Choroid plexus epithelial cell (primary cell): ENCODE measurements around the gene FOXC2.

Source experiments
- DNase-seq: peaks from one replicate; pipeline ENCODE4 v3.0.0-alpha.2; 2010; ENCODE audit warnings: low read depth
- H3K4me3 ChIP-seq: 2 replicates; pipeline ENCODE4 v1.5.1; 2011; ENCODE audit warnings: low read depth, mild to moderate bottlenecking, control low read depth, low read length, moderate library complexity
- TF ChIP-seq, protein P1 (sequence below): conservative IDR thresholded peaks from 2 replicates; pipeline ENCODE4 v1.5.1; 2011; ENCODE audit warnings: low read depth, mild to moderate bottlenecking, control low read depth, inconsistent platforms, low read length, moderate library complexity

Gene FOXC2

DNA sequence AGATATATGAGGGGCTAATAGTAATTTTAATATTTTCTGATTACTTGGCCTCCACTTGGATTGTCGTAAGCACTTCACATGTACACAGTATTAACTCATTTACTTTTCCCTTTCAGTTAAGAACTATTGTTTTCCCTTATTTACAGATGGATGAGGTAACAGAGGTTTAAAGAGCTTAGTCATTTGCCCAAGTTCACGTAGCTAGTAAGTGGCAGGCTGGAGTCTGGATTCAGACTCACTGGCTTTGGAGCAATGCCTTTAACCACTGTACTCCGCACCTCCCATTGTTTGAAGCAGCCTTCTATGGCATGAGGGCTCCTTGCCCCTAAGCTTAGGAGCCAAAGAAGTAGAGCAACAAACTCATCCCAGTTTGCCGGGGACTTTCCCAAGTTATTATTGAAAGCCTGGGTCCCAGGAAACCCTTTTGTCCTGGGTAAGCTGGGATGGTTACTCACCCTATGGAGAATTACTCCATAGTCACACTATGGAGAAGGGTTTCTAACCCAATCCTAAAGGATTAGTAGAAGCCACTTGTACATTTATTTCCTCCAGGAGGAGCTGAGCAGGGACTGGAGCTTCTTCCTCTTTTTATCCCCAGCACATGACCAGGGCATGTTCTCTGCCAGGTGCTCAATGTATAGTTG is 24.0 kb downstream of the FOXC2 start:
- no peak overlapping the region for H3K4me3 ChIP-seq
- TF ChIP-seq, protein P1, sequence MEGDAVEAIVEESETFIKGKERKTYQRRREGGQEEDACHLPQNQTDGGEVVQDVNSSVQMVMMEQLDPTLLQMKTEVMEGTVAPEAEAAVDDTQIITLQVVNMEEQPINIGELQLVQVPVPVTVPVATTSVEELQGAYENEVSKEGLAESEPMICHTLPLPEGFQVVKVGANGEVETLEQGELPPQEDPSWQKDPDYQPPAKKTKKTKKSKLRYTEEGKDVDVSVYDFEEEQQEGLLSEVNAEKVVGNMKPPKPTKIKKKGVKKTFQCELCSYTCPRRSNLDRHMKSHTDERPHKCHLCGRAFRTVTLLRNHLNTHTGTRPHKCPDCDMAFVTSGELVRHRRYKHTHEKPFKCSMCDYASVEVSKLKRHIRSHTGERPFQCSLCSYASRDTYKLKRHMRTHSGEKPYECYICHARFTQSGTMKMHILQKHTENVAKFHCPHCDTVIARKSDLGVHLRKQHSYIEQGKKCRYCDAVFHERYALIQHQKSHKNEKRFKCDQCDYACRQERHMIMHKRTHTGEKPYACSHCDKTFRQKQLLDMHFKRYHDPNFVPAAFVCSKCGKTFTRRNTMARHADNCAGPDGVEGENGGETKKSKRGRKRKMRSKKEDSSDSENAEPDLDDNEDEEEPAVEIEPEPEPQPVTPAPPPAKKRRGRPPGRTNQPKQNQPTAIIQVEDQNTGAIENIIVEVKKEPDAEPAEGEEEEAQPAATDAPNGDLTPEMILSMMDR = no peak
- DNase-seq = peak; percentile 79

DNA sequence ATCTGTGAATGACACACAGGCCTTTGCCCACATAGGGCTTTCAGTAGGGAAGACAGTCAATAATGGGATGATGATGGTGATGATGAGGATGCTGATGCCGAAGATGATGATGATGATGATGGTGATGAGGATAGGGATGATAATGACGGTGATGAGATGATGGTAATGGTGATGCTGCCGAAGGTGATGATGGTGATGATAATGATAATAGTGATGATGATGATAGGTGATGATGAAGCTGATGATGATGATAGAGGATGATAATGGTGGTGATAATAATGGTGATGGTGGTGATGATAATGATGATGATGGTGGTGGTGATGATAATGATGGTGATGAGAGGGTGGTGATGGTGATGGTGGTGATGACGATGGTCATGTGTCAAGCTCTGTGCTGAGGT is 24.6 kb downstream of the FOXC2 start:
- TF ChIP-seq, protein P1 = no peak
- H3K4me3 ChIP-seq = no peak overlapping the region
- DNase-seq = no peak

DNA sequence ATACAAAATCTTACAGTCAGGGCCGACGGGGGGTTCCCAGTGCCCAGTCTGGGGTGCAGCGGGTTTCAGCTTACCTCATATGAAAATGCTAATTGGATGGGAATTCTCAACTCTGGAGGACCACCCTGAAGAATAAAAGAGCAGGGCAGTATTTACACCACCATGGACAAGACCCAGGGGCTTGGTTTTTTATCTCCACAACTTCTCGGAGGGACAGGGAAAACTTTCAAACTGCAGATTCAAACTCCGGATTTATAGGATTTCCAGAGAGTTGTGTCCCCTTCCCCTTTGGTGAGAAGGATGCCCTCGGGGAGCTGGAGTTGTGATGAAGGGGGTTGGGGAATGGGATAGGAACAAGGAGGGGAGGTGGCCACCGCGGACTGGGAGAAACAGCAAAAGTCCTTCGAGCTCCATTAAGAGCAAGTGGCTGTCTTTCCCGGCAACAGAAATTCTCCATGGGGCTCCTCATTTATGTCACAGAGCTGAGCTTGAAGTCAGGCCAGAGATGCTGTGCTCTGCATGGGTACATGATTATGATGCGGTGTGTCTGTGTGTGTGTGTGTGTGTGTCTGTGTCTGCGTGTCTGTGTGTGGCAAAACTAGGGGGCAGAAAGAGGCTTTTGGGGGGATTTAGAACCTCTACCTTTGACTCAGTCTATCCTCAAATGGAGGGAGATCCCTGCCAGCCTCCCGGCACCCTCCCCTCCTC is 27.4 kb downstream of the FOXC2 start:
- TF ChIP-seq, protein P1 = no peak
- no peak overlapping the region for H3K4me3 ChIP-seq
- peak; percentile 10 for DNase-seq

DNA sequence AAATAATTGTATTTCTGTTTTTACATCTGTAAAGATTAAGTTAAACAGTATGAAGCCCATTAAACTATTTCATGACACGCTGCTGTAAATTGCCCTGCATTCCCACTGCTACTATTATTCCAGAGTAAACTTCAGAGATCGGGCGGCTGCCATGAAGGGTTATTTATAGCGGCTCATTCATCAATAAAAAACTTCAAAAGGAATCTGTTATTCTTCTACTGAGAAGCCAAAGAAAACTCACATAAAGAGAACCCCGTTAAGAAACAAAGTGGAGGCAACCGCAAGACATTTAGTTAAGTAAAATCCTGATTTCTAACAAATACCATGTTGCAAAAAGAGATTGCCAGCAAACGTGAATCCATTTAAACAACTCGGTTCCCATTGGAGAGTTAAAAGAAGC is 28.1 kb downstream of the FOXC2 start:
- TF ChIP-seq, protein P1 = no peak
- DNase-seq = no peak
- H3K4me3 ChIP-seq = no peak overlapping the region

DNA sequence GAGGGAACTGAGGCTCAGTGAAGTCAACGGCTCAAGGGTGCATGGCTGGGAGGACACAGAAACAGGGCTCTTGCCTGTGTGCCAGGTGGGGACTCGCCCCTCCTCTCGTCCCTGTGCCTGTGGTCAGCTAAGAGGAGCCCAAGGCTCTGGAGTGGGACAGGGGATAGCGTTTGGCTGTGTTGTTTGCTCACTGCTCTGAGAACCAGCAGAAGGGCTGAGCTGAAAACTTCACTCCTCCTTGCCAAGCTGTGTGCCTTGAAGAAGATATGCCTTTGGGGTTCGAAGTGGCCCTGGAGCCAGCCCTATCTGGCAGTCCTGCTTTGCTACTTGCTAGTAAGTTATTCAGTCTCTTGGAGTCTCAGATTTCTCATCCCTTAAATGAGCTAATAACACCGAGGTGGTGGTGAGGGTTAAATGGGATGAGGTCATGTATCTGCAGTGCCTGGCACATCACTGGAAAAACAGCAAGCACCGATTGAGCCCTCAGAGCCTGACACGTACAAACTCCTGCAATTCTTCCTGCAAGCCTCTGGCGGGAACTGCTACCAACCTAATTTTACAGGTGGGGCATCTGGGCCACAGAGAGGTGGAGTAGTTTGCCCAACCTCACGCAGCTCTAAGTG is 29.5 kb downstream of the FOXC2 start:
- DNase-seq = no peak
- no peak overlapping the region for H3K4me3 ChIP-seq
- TF ChIP-seq, protein P1 = no peak

DNA sequence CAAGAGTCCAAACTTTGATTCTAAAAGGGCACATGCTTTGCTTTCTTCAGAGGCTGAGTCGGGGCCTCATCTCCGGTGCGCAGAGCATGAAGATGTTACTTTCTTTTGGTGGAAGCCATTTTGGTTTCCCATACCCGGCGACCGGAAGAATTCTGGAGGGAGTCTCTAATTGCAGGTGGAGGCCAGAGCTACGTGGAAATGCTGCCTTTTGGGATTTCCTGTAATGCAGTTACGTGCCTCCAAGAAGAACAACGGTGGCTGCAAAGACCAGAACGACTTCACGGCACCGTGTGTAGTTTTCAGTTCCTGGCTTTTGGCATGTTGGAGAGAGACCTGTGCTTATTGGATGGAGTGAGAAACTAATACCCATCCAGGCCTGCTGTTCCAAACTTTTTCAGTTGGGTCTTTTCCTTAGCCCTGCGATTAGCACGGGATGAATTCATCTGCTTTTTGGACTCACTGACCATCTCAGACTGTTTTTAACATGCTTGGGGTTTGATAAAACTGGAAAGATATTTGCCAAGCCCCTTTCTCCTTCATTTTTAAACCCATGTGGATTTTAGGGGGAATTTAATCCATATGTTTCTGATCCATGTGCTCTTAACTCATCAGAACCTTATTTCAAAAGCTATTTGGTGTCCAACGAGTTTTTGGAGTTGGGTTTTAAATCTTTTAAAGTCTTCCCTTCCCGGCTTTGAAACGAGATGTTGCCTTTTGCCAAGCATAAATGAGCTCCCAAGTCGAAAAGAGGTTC is 30.7 kb downstream of the FOXC2 start:
- TF ChIP-seq, protein P1 = no peak

More for the DNA sequence above, 30.7 kb downstream of the FOXC2 start:
- no peak overlapping the region for H3K4me3 ChIP-seq
- DNase-seq = no peak
